Measurements from ENCODE around the gene COLEC12. TPM values are rescaled to one million over a fixed set of nuclear protein-coding genes. Genes with fewer than 3 reads are reported as not detected.
"Not testable (repeated sequence)": the region's sequence is repeated elsewhere in the genome, so short reads cannot be mapped to it uniquely, and the experiment has no call there.

COLEC12 gene
- total and polyA plus RNA-seq, 2 experiments from 2014 or later, result 19.4 to 25.9 TPM

GRCh38 chr18:406677-407076 is 93.8 kb downstream of the COLEC12 start:
- Histone ChIP-seq H3K79me2 (ENCODE audit: insufficient read depth) (peaks cover 12% of the 10 kb centered on the region; the same call in 1 of the 2 replicates), H3K9me2 (ENCODE audit: insufficient read depth) (no peaks in the 10 kb centered on the region)

GRCh38 chr18:405006-405405 is 95.5 kb downstream of the COLEC12 start:
- H3K27ac ChIP-seq; H3K79me2 ChIP-seq (ENCODE audit: insufficient read depth); DNase-seq; H3K9me2 ChIP-seq (ENCODE audit: insufficient read depth); H2AFZ ChIP-seq; in situ Hi-C loops (cut with MboI); H3K27me3 ChIP-seq (replicated peaks; ENCODE audit: insufficient read depth); H4K20me1 ChIP-seq (ENCODE audit: insufficient read depth); H3K4me2 ChIP-seq (ENCODE audit: unreplicated experiment); H3K4me3 ChIP-seq; H3K36me3 ChIP-seq (ENCODE audit: low read depth); H3K9me3 ChIP-seq (ENCODE audit: low read depth); H3K9ac ChIP-seq: not testable (repeated sequence)
- Histone ChIP-seq H3K4me1 (ENCODE audit: insufficient read depth) (peaks cover 27% of the 10 kb centered on the region), H3F3A (ENCODE audit: insufficient read depth) (peaks cover 13% of the 10 kb centered on the region)
- 96 to 99% methylated on average over 4 of the region's 4 CpGs for WGBS, 2 experiments (ENCODE audit: low coverage in 1 of 2, low lambda C conversion rate in 2 of 2, missing lambda C conversion rate in 2 of 2)

More at GRCh38 chr18:406677-407076, 93.8 kb downstream of the COLEC12 start:
- no peak overlapping the region for H3K9ac ChIP-seq
- TF ChIP-seq EZH2 (IDR thresholded peaks at IDR 0.05; ENCODE audit: insufficient read depth, poor library complexity, severe bottlenecking) (no peak), EZH2phosphoT487 (IDR thresholded peaks at IDR 0.05; ENCODE audit: insufficient read depth, low read depth) (no peak)
- H2AFZ ChIP-seq, result no peak overlapping the region
- no peaks in the 10 kb centered on the region for H3K36me3 ChIP-seq (ENCODE audit: low read depth)
- no peak for DNase-seq
- peaks cover 16% of the 10 kb centered on the region; the same call in 1 of the 2 replicates for H3K4me1 ChIP-seq (ENCODE audit: insufficient read depth)
- no peaks in the 10 kb centered on the region for H3K9me3 ChIP-seq (ENCODE audit: low read depth)
- H4K20me1 ChIP-seq (ENCODE audit: insufficient read depth), result no peaks in the 10 kb centered on the region
- no peaks in the 10 kb centered on the region for H3K27me3 ChIP-seq (replicated peaks; ENCODE audit: insufficient read depth)
- no peak overlapping the region for H3K4me3 ChIP-seq
- 0 out of 2 replicates have a peak, but pooled peaks cover 1% of the 10 kb centered on the region for H3F3A ChIP-seq (ENCODE audit: insufficient read depth)
- in situ Hi-C loops (cut with MboI), result no loop called here
- WGBS, 2 experiments (ENCODE audit: low coverage in 1 of 2, low lambda C conversion rate in 2 of 2, missing lambda C conversion rate in 2 of 2), result 89 to 90% methylated on average over 6 of the region's 6 CpGs
- no peak overlapping the region for H3K27ac ChIP-seq
- H3K4me2 ChIP-seq (ENCODE audit: unreplicated experiment), result no peak overlapping the region

GRCh38 chr18:404061-404636 is 96.4 kb downstream of the COLEC12 start:
- WGBS, 2 experiments (ENCODE audit: low coverage in 1 of 2, low lambda C conversion rate in 2 of 2, missing lambda C conversion rate in 2 of 2), result 88 to 90% methylated on average over 8 of the region's 8 CpGs
- in situ Hi-C loops (cut with MboI), result no loop called here

GRCh38 chr18:402129-402528 is 98.4 kb downstream of the COLEC12 start:
- TF ChIP-seq EZH2phosphoT487 (IDR thresholded peaks at IDR 0.05; ENCODE audit: insufficient read depth, low read depth) (no peak), EZH2 (IDR thresholded peaks at IDR 0.05; ENCODE audit: insufficient read depth, poor library complexity, severe bottlenecking) (no peak)
- WGBS, 2 experiments (ENCODE audit: low coverage in 1 of 2, low lambda C conversion rate in 2 of 2, missing lambda C conversion rate in 2 of 2), result 97 to 98% methylated on average over 5 of the region's 5 CpGs
- Histone ChIP-seq H3F3A (ENCODE audit: insufficient read depth) (peaks cover 23% of the 10 kb centered on the region), H3K4me2 (ENCODE audit: unreplicated experiment) (no peak overlapping the region), H3K79me2 (ENCODE audit: insufficient read depth) (no peaks in the 10 kb centered on the region), H3K4me3 (no peak overlapping the region), H3K4me1 (ENCODE audit: insufficient read depth) (peaks cover 26% of the 10 kb centered on the region), H3K9me2 (ENCODE audit: insufficient read depth) (no peaks in the 10 kb centered on the region), H3K27me3 (replicated peaks; ENCODE audit: insufficient read depth) (no peaks in the 10 kb centered on the region), H3K27ac (no peak overlapping the region), H3K36me3 (ENCODE audit: low read depth) (no peaks in the 10 kb centered on the region), H3K9ac (no peak overlapping the region), H2AFZ (no peak overlapping the region), H3K9me3 (ENCODE audit: low read depth) (no peaks in the 10 kb centered on the region), H4K20me1 (ENCODE audit: insufficient read depth) (no peaks in the 10 kb centered on the region)
- in situ Hi-C loops (cut with MboI), result no loop called here
- no peak for DNase-seq

More at GRCh38 chr18:404061-404636, 96.4 kb downstream of the COLEC12 start:
- Histone ChIP-seq H3K36me3 (ENCODE audit: low read depth) (no peaks in the 10 kb centered on the region), H3K4me1 (ENCODE audit: insufficient read depth) (peaks cover 36% of the 10 kb centered on the region), H3F3A (ENCODE audit: insufficient read depth) (peaks cover 20% of the 10 kb centered on the region), H3K27me3 (replicated peaks; ENCODE audit: insufficient read depth) (no peaks in the 10 kb centered on the region), H4K20me1 (ENCODE audit: insufficient read depth) (no peaks in the 10 kb centered on the region), H2AFZ (no peak overlapping the region), H3K9me2 (ENCODE audit: insufficient read depth) (no peaks in the 10 kb centered on the region), H3K4me2 (ENCODE audit: unreplicated experiment) (no peak overlapping the region), H3K79me2 (ENCODE audit: insufficient read depth) (0 out of 2 replicates have a peak, but pooled peaks cover 4% of the 10 kb centered on the region), H3K9me3 (ENCODE audit: low read depth) (no peaks in the 10 kb centered on the region), H3K4me3 (no peak overlapping the region), H3K9ac (no peak overlapping the region), H3K27ac (no peak overlapping the region)
- no peak for DNase-seq
- TF ChIP-seq EZH2 (IDR thresholded peaks at IDR 0.05; ENCODE audit: insufficient read depth, poor library complexity, severe bottlenecking), result no peak
- TF ChIP-seq EZH2phosphoT487 (IDR thresholded peaks at IDR 0.05; ENCODE audit: insufficient read depth, low read depth), result no peak

All from GM23248 (cell line).